RWPE1 (cell line): ENCODE data around the gene RPN2.

ENCODE experiments used
- CTCF ChIA-PET: fragments of 350-600 bp; sonication (Branson Sonifier 250); formaldehyde crosslinking; extraction: SDS; loops from one replicate; lab custom pipeline; 2021; lab: Yijun Ruan, JAX
- POLR2A ChIA-PET: fragments of 400-600 bp; formaldehyde crosslinking; extraction: SDS; loops from one replicate; lab custom pipeline; 2020; ENCODE audit warnings: antibody characterized with exemption; ENCODE audit not compliant: low non-redundant PET; lab: Yijun Ruan, JAX
- DNase-seq: peaks from one replicate; pipeline ENCODE4 v3.0.0; 2012; ENCODE audit warnings: low spot score
- H3K27ac ChIP-seq: fragments of 450-650 bp; 2 replicates; pipeline ENCODE4 v1.5.1; 2017
- TF ChIP-seq, protein P1 (sequence below): fragments of 450-650 bp; conservative IDR thresholded peaks from 2 replicates; pipeline ENCODE4 v1.5.1; 2017; ENCODE audit warnings: low read depth, mild to moderate bottlenecking

Gene RPN2

DNA sequence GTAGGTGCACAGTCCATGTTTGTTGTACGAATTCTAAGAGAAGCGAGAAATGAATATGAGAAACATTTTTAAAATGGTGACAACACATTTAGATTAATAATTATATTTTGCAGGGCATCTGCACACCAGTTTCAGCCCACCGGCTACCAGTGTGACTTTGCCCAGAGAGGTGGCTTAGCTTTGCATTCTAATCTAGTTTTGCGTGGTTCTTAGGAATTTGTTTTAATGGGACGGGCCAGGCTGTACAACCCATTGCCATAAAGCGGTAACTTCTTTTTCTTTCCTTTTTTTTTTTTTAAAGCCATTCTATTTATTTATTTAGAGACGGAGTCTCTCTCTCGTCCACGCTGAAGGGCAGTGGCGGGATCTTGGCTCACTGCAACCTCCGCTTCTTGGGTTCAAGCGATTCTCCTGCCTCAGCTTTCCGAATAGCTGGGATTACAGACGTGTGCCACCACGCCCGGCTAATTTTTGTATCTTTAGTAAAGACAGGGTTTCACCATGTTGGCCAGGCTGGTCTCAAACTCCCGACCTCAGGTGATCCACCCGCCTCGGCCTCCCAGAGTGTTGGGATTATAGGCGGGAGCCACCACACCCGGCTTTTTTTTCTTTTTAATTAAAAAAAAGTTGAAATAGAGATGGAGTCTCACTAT lies 111.2 kb downstream of the RPN2 start:
- POLR2A ChIA-PET = interaction anchor here (2.0 kb wide), 2 partner anchors 42 to 67 kb away, joined by 10 to 14 read pairs; no protein-coding TSS in a partner anchor
- DNase-seq = no peak
- H3K27ac ChIP-seq = peak overlapping the region; percentile 92
- TF ChIP-seq, protein P1, sequence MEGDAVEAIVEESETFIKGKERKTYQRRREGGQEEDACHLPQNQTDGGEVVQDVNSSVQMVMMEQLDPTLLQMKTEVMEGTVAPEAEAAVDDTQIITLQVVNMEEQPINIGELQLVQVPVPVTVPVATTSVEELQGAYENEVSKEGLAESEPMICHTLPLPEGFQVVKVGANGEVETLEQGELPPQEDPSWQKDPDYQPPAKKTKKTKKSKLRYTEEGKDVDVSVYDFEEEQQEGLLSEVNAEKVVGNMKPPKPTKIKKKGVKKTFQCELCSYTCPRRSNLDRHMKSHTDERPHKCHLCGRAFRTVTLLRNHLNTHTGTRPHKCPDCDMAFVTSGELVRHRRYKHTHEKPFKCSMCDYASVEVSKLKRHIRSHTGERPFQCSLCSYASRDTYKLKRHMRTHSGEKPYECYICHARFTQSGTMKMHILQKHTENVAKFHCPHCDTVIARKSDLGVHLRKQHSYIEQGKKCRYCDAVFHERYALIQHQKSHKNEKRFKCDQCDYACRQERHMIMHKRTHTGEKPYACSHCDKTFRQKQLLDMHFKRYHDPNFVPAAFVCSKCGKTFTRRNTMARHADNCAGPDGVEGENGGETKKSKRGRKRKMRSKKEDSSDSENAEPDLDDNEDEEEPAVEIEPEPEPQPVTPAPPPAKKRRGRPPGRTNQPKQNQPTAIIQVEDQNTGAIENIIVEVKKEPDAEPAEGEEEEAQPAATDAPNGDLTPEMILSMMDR = no peak
- CTCF ChIA-PET = interaction anchor here (0.6 to 2.1 kb wide), 5 partner anchors 13 to 813 kb away, joined by 3 to 9 read pairs (median 5); no protein-coding TSS in a partner anchor
